Kidney epithelial cell (primary cell): ENCODE measurements around the gene TXK. TPM values are rescaled to one million over a fixed set of nuclear protein-coding genes. Genes with fewer than 3 reads are reported as not detected.

ENCODE experiments used
- DNase-seq: peaks from one replicate; pipeline ENCODE4 v3.0.0-alpha.2; 2010; ENCODE audit warnings: low read depth
- H3K27me3 ChIP-seq: 2 replicates; pipeline ENCODE4 v1.6.0; 2011; ENCODE audit warnings: low read length; ENCODE audit not compliant: control insufficient read depth, insufficient read depth
- H3K36me3 ChIP-seq: 2 replicates; pipeline ENCODE4 v1.5.1; 2011; ENCODE audit warnings: low read length; ENCODE audit not compliant: control insufficient read depth, insufficient read depth
- H3K4me3 ChIP-seq: 2 replicates; pipeline ENCODE4 v1.5.1; 2011; ENCODE audit warnings: low read depth, mild to moderate bottlenecking, control low read depth, low read length
- total RNA-seq: library from RNA; depleted of rRNA; stranded (reverse); fragments of >200 nt; gene quantifications from 2 replicates; pipeline ENCODE4 v1.2.3, GENCODE V29; 2015
- TF ChIP-seq, protein P1 (sequence below): IDR thresholded peaks from 2 replicates; pipeline ENCODE4 v1.5.1; 2011; ENCODE audit warnings: mild to moderate bottlenecking, moderate library complexity, low read length, control low read depth, inconsistent platforms; ENCODE audit not compliant: insufficient read depth, poor library complexity, severe bottlenecking

Gene TXK
- total RNA-seq, 1 donor from 2014 or later = 0.67 TPM

DNA sequence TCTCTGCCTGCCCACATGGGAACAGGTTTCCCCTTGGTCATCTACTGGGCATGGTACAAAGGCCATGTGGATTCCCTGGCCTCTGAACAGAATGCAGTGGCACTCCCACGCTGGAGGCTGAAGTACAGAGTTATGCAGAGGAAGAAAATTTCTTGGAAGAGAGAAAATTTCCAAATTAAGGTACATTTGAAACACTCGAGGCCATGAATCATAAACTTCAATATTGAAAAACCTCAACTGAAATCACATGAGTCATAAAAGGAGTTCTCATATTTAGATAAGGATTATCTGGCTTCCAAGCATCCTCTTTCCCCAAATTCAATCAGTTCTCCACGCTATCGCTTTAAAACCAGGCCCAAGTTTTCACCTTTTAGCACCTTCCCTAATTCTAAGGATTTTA is 28.1 kb upstream of the TXK start:
- Histone ChIP-seq H3K27me3 (no peaks in the 10 kb centered on the region), H3K4me3 (no peak overlapping the region), H3K36me3 (peaks cover 1% of the 10 kb centered on the region)
- TF ChIP-seq, protein P1, sequence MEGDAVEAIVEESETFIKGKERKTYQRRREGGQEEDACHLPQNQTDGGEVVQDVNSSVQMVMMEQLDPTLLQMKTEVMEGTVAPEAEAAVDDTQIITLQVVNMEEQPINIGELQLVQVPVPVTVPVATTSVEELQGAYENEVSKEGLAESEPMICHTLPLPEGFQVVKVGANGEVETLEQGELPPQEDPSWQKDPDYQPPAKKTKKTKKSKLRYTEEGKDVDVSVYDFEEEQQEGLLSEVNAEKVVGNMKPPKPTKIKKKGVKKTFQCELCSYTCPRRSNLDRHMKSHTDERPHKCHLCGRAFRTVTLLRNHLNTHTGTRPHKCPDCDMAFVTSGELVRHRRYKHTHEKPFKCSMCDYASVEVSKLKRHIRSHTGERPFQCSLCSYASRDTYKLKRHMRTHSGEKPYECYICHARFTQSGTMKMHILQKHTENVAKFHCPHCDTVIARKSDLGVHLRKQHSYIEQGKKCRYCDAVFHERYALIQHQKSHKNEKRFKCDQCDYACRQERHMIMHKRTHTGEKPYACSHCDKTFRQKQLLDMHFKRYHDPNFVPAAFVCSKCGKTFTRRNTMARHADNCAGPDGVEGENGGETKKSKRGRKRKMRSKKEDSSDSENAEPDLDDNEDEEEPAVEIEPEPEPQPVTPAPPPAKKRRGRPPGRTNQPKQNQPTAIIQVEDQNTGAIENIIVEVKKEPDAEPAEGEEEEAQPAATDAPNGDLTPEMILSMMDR = no peak
- no peak for DNase-seq

DNA sequence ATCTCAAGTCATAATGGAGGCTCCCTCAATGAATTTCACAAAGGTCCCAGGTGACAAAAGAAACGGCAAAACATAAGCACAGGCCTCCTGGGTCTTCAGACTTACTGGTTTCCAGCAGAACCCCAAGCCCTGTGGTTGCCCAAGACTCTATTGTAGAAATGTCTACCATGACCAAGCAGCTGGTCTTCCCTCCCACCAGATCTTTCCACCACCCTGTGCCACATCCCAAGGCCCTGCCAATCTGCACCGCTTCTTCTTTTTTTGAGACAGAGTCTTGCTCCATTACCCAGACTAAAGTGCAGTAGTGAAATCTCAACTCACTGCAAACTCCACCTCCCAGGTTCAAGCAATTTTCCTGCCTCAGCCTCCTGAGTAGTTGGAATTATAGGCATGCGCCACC is 23.2 kb upstream of the TXK start:
- H3K36me3 ChIP-seq = no peaks in the 10 kb centered on the region
- no peaks in the 10 kb centered on the region for H3K27me3 ChIP-seq
- no peak for DNase-seq
- H3K4me3 ChIP-seq = no peak overlapping the region
- TF ChIP-seq, protein P1 = no peak

DNA sequence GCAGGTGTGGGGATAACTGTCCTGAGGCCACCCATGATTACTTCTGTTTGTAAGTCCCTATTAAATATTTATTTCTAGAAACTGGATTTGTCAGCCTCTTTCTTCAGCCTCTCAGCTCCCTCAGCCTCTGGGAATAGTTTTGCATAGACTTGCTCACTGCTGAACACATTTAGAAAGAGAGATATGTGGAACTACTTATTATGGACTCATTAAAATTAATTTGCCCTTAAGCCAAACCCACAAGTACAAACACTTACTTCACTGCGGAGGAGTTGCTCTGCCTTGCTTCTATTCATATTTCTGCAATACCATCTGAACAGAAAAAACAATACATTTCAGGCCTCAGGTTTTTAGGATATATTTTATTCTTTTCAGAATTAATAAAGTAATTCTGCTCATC is 22.4 kb upstream of the TXK start:
- TF ChIP-seq, protein P1 = no peak
- no peak for DNase-seq

DNA sequence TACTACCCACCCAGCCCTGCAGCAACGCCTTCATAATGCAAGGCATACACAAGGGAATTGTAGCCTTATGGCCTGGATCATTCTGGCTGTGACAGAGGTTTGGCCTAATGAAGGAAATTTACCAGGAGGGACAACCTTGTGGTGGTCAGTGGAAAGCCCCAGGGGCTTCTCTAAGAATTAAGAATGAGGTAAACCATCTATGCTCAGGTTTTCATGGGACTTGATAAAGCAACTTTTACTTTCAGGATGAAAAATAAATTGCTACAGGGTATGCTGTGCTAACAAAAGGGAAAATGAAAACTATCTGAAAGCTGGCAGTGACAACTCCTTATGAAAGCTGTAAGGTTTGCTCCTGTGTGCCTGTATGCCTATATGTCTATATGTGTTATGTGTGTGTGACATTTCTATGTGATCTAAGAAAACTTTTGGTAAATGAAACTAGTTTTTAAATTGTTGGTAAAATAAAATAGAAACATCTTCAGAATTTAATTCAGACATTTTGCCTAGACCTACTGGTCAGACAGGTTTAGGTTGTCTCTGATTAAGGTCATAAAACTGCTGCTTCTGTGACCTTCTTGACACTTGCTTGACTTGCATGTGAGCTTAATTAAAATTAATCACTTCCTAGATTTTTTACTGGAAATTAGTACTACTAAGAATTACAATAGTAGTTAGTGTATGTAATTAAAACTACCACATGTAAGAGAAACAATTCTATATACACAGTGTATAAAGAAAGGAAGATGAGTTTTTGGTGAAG is 19.9 kb upstream of the TXK start:
- Histone ChIP-seq H3K27me3 (no peaks in the 10 kb centered on the region), H3K36me3 (no peaks in the 10 kb centered on the region), H3K4me3 (no peak overlapping the region)
- TF ChIP-seq, protein P1 = no peak
- DNase-seq = no peak

More for the DNA sequence above, 22.4 kb upstream of the TXK start:
- no peaks in the 10 kb centered on the region for H3K27me3 ChIP-seq
- no peaks in the 10 kb centered on the region for H3K36me3 ChIP-seq
- no peak overlapping the region for H3K4me3 ChIP-seq

DNA sequence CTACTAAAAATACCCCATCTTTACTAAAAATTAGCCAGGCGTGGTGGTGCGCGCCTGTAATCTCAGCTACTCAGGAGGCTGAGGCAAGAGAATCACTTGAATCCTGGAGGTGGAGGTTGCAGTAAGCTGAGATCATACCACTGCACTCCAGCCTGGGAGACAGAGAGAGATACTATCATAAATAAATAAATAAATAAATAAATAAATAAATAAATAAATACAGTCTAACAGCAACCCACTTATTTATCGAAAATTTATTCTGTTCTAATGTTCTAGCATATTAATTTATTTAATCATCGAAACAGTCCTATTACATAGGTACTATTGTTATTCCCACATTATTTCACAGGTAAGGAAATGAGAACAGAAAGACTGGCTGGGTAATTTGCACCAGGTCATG is 18.2 kb upstream of the TXK start:
- no peak overlapping the region for H3K4me3 ChIP-seq
- TF ChIP-seq, protein P1 = no peak
- H3K27me3 ChIP-seq = no peaks in the 10 kb centered on the region
- DNase-seq = no peak
- no peaks in the 10 kb centered on the region for H3K36me3 ChIP-seq

DNA sequence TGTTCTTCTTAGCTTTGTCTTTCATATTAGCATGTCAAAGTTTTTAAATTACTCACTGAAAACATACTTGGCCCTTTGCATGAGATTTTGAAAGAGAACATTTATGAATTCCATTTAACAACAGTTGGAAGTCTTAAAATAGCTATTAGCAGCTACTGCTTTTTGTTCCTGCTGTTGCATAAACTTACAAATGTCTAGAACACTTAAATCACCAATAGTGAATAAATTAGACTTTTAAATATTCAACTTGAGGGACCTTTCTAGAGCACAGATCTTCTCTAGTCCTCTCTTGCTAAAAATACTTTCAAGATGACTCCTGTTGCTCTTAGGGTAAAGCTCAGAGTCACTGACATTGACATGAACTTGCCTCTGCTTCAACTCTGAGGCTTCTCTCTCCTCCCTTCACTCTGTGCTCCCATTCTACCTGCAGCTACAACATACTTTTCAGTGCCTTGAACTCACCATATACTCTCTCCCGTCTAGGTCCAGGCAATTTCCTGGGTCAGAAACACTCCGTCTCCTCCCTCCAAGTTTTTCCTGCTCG is 15.8 kb upstream of the TXK start:
- no peak for DNase-seq
- no peak overlapping the region for H3K4me3 ChIP-seq
- no peaks in the 10 kb centered on the region for H3K36me3 ChIP-seq
- no peaks in the 10 kb centered on the region for H3K27me3 ChIP-seq
- TF ChIP-seq, protein P1 = no peak
